Tibial nerve (tissue), 4 donors: ENCODE measurements around the gene ADH6. TPM values are rescaled to one million over a fixed set of nuclear protein-coding genes. Genes with fewer than 3 reads are reported as not detected.

Experiments
- total RNA-seq, 4 donors: library from RNA; depleted of rRNA; stranded (reverse); fragments of >200 nt; gene quantifications; one replicate each; pipeline ENCODE4 v1.1.0, GENCODE V29; 2016

Gene ADH6
- total RNA-seq, 4 donors from 2014 or later = not detected

Other genes with a start within 250 kb of the ADH6 start
- gene METAP1, start 223.5 kb downstream of the ADH6 start, total RNA-seq = 10 to 100 TPM; 16.4 to 32.1 (median 20.0) TPM
- 100 to 1,000 TPM; 111 to 139 (median 122) TPM for gene ADH5, start 130.5 kb downstream of the ADH6 start, total RNA-seq
- 1 to 10 TPM in 1 of 4 donors, under 1 TPM in 3; 0.42 to 5.1 (median 0.62) TPM for gene ADH4, start 74.9 kb downstream of the ADH6 start, total RNA-seq
- 1 to 10 TPM in 2 of 4 donors, under 1 TPM in 1, not detected in 1; 0.59 to 2.6 (median 1.8) TPM for gene ADH1A, start 71.7 kb upstream of the ADH6 start, total RNA-seq
- gene ADH1B, start 102.2 kb upstream of the ADH6 start, total RNA-seq = 1,000 to 10,000 TPM; 1,271 to 1,760 (median 1,505) TPM
- gene ADH1C, start 133.5 kb upstream of the ADH6 start, total RNA-seq = 100 to 1,000 TPM in 3 of 4 donors, 10 to 100 TPM in 1; 44.7 to 186 (median 151) TPM
- not detected for gene ADH7, start 216.1 kb upstream of the ADH6 start, total RNA-seq